Colonic mucosa (tissue), 4 donors: Measurements from ENCODE around the gene MXRA7. TPM values are rescaled to one million over a fixed set of nuclear protein-coding genes. Genes with fewer than 3 reads are reported as not detected.

Experiments
- DNase-seq: peaks from one replicate; pipeline ENCODE4 v3.0.0-alpha.2; 2020
- H3K27ac ChIP-seq: fragments of 200-600 bp; one replicate; pipeline ENCODE4 v1.8.0; 2021
- H3K27me3 ChIP-seq: fragments of 200-600 bp; one replicate; pipeline ENCODE4 v1.8.0; 2021
- H3K36me3 ChIP-seq: fragments of 200-600 bp; one replicate; pipeline ENCODE4 v1.8.0; 2021
- H3K4me1 ChIP-seq: fragments of 200-600 bp; one replicate; pipeline ENCODE4 v1.8.0; 2021; ENCODE audit warnings: mild to moderate bottlenecking
- H3K4me3 ChIP-seq: fragments of 200-600 bp; one replicate; pipeline ENCODE4 v1.8.0; 2021
- H3K9ac ChIP-seq, 2 donors: one replicate each; pipeline ENCODE4 v1.7.0; 2013; ENCODE audit warnings: control low read depth in 2 of 2, low read depth in 2 of 2, low read length in 2 of 2
- H3K9me3 ChIP-seq: fragments of 200-600 bp; one replicate; pipeline ENCODE4 v1.8.0; 2021
- intact Hi-C: fragments of 100-400 bp; cut with DNase I; formaldehyde crosslinking; loops from one replicate; pipeline ENCODE4 v1.14.1; 2022
- total RNA-seq, 2 donors: library from RNA; stranded (reverse); fragmentation: NEBNext Ultra II Directional in 1 of 2; extraction: Animal tissue kit (Norgen Biotek cat#: 25700) in 1 of 2; gene quantifications; one replicate each; pipeline ENCODE4 v1.2.1, GENCODE V29; 2021
- TF ChIP-seq, protein P1 (sequence below): fragments of 200-600 bp; IDR thresholded peaks from one replicate; pipeline ENCODE4 v1.8.0; 2022; ENCODE audit warnings: antibody characterized with exemption, mild to moderate bottlenecking
- donor health status: healthy.
- donor health status: DM: no; HTN: no; CAD: no.
- donor health status: DM: no; HTN: no; CAD: no.

Gene MXRA7
- total RNA-seq, 2 donors from 2014 or later: 20.3 to 39.3 TPM

DNA sequence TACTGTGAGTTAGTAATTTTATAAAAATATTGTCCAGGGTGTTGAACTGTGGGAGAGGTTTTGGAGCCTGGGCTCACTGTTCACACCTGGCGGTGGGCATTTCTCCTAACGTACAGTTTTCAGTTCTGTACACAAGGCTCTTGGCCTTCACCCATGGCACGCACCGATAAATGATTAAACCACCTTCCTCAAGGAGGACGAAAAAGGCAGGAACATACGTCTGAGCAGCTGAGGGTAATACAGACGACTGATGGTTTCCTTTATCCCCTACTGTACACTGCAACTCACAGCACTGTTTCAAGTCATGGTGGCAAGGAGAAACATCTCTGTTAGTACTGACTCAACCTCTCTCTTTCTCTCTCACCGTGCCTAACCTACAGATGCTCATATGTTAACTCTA lies 65.8 kb downstream of the MXRA7 start:
- Histone ChIP-seq H3K9ac (peak overlapping the region in 1 of 2 donors; percentile 48), H3K9me3 (no peaks in the 10 kb centered on the region), H3K4me3 (no peak overlapping the region), H3K4me1 (no peaks in the 10 kb centered on the region), H3K27ac (peak overlapping the region; percentile 85), H3K36me3 (no peaks in the 10 kb centered on the region), H3K27me3 (no peaks in the 10 kb centered on the region)
- intact Hi-C loops: no loop called here
- TF ChIP-seq, protein P1, sequence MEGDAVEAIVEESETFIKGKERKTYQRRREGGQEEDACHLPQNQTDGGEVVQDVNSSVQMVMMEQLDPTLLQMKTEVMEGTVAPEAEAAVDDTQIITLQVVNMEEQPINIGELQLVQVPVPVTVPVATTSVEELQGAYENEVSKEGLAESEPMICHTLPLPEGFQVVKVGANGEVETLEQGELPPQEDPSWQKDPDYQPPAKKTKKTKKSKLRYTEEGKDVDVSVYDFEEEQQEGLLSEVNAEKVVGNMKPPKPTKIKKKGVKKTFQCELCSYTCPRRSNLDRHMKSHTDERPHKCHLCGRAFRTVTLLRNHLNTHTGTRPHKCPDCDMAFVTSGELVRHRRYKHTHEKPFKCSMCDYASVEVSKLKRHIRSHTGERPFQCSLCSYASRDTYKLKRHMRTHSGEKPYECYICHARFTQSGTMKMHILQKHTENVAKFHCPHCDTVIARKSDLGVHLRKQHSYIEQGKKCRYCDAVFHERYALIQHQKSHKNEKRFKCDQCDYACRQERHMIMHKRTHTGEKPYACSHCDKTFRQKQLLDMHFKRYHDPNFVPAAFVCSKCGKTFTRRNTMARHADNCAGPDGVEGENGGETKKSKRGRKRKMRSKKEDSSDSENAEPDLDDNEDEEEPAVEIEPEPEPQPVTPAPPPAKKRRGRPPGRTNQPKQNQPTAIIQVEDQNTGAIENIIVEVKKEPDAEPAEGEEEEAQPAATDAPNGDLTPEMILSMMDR: no peak
- DNase-seq: peak; percentile 80

DNA sequence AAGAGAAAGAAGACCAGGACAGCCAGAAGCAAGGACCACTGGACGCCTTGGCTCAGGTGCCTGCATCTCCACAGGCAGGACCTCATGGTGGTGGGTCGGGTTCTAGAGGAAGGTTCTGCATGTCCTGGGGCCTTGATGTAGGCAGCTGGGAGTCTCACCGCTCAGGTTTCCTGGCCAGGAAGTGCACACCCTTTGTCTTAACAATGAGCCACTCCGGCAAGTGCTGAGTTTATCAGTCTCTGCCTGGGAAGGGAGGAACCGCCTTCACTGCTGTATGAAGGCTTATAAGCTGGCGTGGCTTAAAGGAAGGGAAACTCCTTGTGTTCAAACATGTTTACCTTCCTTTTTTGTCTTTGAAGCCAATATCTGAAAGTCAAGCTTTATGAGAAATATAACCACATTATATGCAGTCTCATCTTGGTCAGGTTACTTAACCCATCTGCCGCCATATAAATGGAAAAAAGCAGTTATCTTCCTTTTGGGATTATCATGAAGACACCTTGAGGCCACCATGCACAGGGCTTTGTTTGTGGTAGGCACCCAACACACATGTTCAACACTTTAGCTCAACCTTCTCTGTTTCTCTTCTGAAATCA lies 67.1 kb downstream of the MXRA7 start, which contains the start of gene ST6GALNAC1:
Gene ST6GALNAC1 (minus strand): TSS at position 205 of the 596 bp plus-strand sequence. CDS start 119 bp downstream, at position 86.
- peak; percentile 89 for DNase-seq
- Histone ChIP-seq H3K36me3 (no peaks in the 10 kb centered on the region), H3K9ac (peak within 1 kb of the TSS; percentile 51 to 99), H3K9me3 (no peaks in the 10 kb centered on the region), H3K27ac (peak within 1 kb of the TSS; percentile 85), H3K4me1 (no peaks in the 10 kb centered on the region), H3K4me3 (peak within 1 kb of the TSS; percentile 43), H3K27me3 (no peaks in the 10 kb centered on the region)
- intact Hi-C loops: no loop called here
- TF ChIP-seq, protein P1: no peak

DNA sequence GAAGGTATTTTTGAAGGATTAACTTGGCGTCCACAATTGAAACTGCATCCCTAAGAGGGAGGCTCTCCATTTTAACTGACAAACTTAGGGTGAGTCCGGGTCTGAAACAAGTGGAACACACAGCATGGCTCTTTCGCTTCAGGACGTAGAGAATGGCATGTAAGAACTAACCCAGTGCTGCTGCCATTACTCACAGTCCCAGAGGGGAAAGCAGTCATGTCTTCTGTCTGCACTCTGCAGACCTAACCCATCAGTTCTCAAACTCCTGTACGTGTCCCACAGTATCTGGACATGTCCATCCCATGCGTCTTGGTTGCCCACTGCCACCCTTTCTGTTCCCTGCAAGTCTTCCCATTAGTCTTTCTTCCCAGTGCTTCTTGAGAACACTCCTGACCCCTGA lies 67.8 kb downstream of the MXRA7 start:
- no peaks in the 10 kb centered on the region for H3K36me3 ChIP-seq
- no peaks in the 10 kb centered on the region for H3K9me3 ChIP-seq
- no peaks in the 10 kb centered on the region for H3K27me3 ChIP-seq
- DNase-seq: no peak
- TF ChIP-seq, protein P1: no peak
- intact Hi-C loops: no loop called here
- no peaks in the 10 kb centered on the region for H3K4me1 ChIP-seq
- peak overlapping the region; percentile 85 for H3K27ac ChIP-seq
- peak overlapping the region; percentile 51 to 99 for H3K9ac ChIP-seq
- H3K4me3 ChIP-seq: peak overlapping the region; percentile 43

DNA sequence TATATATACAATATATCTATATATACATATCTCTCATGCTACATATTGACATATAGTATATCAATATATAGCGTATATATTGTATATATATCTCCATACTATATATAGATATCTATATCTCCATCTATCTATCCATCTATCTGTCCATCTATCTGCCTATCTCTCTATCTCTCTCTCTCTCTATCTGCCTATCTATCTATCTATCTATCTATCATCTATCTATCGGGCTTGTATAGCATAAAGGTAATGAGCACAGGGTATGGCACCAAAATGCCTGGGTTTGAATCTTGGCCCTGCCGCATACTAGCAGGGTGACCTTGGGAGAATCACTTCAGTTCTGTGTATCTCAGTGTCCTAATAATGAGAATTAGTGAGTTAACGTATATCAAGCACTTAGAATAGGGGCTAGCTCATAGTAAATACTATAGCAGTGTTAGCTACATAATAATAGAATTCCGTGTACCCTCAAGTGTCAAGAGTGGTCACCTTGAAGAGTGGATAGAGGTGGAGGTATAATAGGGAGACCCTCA lies 68.7 kb downstream of the MXRA7 start:
- no peak for DNase-seq
- H3K4me3 ChIP-seq: peak overlapping the region; percentile 43
- TF ChIP-seq, protein P1: no peak
- no peaks in the 10 kb centered on the region for H3K27me3 ChIP-seq
- H3K36me3 ChIP-seq: no peaks in the 10 kb centered on the region
- no peaks in the 10 kb centered on the region for H3K4me1 ChIP-seq
- peak overlapping the region; percentile 85 for H3K27ac ChIP-seq
- no peaks in the 10 kb centered on the region for H3K9me3 ChIP-seq
- intact Hi-C loops: no loop called here
- peak overlapping the region in 1 of 2 donors; percentile 99 for H3K9ac ChIP-seq

DNA sequence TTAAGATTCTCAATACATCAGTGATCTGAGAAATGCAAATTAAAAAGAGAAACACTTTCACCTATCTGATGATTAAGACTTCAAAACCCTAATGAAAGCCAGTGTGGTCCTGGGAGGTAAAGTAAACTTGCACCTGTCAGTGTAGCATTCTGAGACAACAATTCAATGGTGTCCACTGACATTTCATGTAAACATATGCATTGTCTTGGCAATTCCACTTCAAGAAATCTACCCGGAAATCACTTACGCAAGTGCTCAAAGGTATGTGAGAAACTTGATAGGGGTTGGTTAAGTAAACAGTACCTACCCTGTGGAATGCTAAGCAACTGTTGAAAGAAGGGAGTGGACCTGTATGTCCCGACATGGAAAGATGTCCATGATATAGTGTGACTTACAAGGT lies 69.3 kb downstream of the MXRA7 start:
- no peaks in the 10 kb centered on the region for H3K27me3 ChIP-seq
- no peaks in the 10 kb centered on the region for H3K9me3 ChIP-seq
- no peak overlapping the region for H3K9ac ChIP-seq
- no peaks in the 10 kb centered on the region for H3K36me3 ChIP-seq
- peak; percentile 63 for DNase-seq
- H3K27ac ChIP-seq: peak overlapping the region; percentile 37
- TF ChIP-seq, protein P1: no peak
- no peaks in the 10 kb centered on the region for H3K4me1 ChIP-seq
- H3K4me3 ChIP-seq: peak overlapping the region; percentile 43
- intact Hi-C loops: no loop called here
